Astrocyte (in vitro differentiated cells and primary cell): Measurements from ENCODE around the gene DVL3. TPM values are rescaled to one million over a fixed set of nuclear protein-coding genes. Genes with fewer than 3 reads are reported as not detected.
A peak's percentile ranks its signal among the peaks of the same experiment; 100 is the strongest.

Source experiments
- DNase-seq: peaks from one replicate; pipeline ENCODE4 v3.0.0-alpha.2; 2010; ENCODE audit warnings: low read depth
- FAIRE-seq: peaks from 2 replicates; lab custom pipeline; 2011; peaks lifted over from hg19 to GRCh38; lab: Jason Lieb, UNC
- H2AFZ ChIP-seq: 2 replicates; pipeline ENCODE4 v1.6.0; 2012; ENCODE audit warnings: low read depth, low read length, inconsistent platforms
- H3K27ac ChIP-seq: 2 replicates; pipeline ENCODE4 v1.5.1; 2011; ENCODE audit warnings: low read depth, low read length, inconsistent platforms
- H3K27me3 ChIP-seq: 2 replicates; pipeline ENCODE4 v1.6.0; 2011; ENCODE audit warnings: low read length, inconsistent platforms; ENCODE audit not compliant: insufficient read depth
- H3K36me3 ChIP-seq: 2 replicates; pipeline ENCODE4 v1.5.1; 2011; ENCODE audit warnings: low read length, inconsistent platforms; ENCODE audit not compliant: insufficient read depth
- H3K4me1 ChIP-seq: 2 replicates; pipeline ENCODE4 v1.5.1; 2011; ENCODE audit warnings: low read length, inconsistent platforms; ENCODE audit not compliant: insufficient read depth
- H3K4me2 ChIP-seq: 2 replicates; pipeline ENCODE4 v1.6.0; 2012; ENCODE audit warnings: low read length, inconsistent platforms
- H3K4me3 ChIP-seq: 2 replicates; pipeline ENCODE4 v1.5.1; 2011; ENCODE audit warnings: low read depth, mild to moderate bottlenecking, low read length, inconsistent platforms; ENCODE audit not compliant: insufficient read depth
- H3K79me2 ChIP-seq: 2 replicates; pipeline ENCODE4 v1.6.0; 2012; ENCODE audit warnings: mild to moderate bottlenecking, low read length, inconsistent platforms; ENCODE audit not compliant: insufficient read depth
- H3K9ac ChIP-seq: 2 replicates; pipeline ENCODE4 v1.6.0; 2012; ENCODE audit warnings: mild to moderate bottlenecking, low read length, inconsistent platforms
- H3K9me3 ChIP-seq: 2 replicates; pipeline ENCODE4 v1.5.1; 2012; ENCODE audit warnings: low read depth, mild to moderate bottlenecking, low read length, inconsistent platforms; ENCODE audit not compliant: insufficient read depth
- H4K20me1 ChIP-seq: 2 replicates; pipeline ENCODE4 v1.6.0; 2012; ENCODE audit warnings: low read length, inconsistent platforms; ENCODE audit not compliant: insufficient read depth
- H3K27ac Mint-ChIP-seq: one replicate; pipeline ENCODE4 v1.8.0; 2021; ENCODE audit warnings: mild to moderate bottlenecking, mixed read lengths; ENCODE audit not compliant: unreplicated experiment
- H3K27me3 Mint-ChIP-seq: one replicate; pipeline ENCODE4 v1.8.0; 2021; ENCODE audit warnings: low read depth, mixed read lengths; ENCODE audit not compliant: unreplicated experiment
- H3K36me3 Mint-ChIP-seq: one replicate; pipeline ENCODE4 v1.8.0; 2021; ENCODE audit warnings: low read depth, mixed read lengths; ENCODE audit not compliant: unreplicated experiment
- H3K4me1 Mint-ChIP-seq: one replicate; pipeline ENCODE4 v1.8.0; 2021; ENCODE audit warnings: low read depth, mixed read lengths; ENCODE audit not compliant: unreplicated experiment
- H3K4me3 Mint-ChIP-seq: one replicate; pipeline ENCODE4 v1.8.0; 2021; ENCODE audit warnings: mild to moderate bottlenecking, moderate library complexity, mixed read lengths; ENCODE audit not compliant: unreplicated experiment
- H3K9me3 Mint-ChIP-seq: one replicate; pipeline ENCODE4 v1.8.0; 2021; ENCODE audit warnings: mild to moderate bottlenecking, mixed read lengths; ENCODE audit not compliant: unreplicated experiment
- EZH2 ChIP-seq: IDR thresholded peaks from 2 replicates; pipeline ENCODE4 v1.6.1; 2012; ENCODE audit warnings: mild to moderate bottlenecking, low read length, inconsistent platforms; ENCODE audit not compliant: insufficient read depth
- total RNA-seq: library from RNA; stranded (reverse); gene quantifications from 2 replicates; pipeline ENCODE4 v1.2.1, GENCODE V29; 2021
- TF ChIP-seq, protein P1 (sequence below): IDR thresholded peaks from 2 replicates; pipeline ENCODE4 v1.5.1; 2011; ENCODE audit warnings: low read depth, mild to moderate bottlenecking, inconsistent platforms, low read length, moderate library complexity; ENCODE audit not compliant: insufficient read depth

The DVL3 gene
- total RNA-seq, 1 donor from 2014 or later, result 110 TPM

- Histone ChIP-seq H2AFZ (no peak overlapping the region), H3K4me1 (peaks cover 32% of the 10 kb centered on the region), H3K79me2 (peaks cover 75% of the 10 kb centered on the region), H3K27me3 (no peaks in the 10 kb centered on the region), H3K27ac (no peak overlapping the region), H3K4me3 (no peak overlapping the region), H3K9ac (peak overlapping the region; percentile 2), H4K20me1 (peaks cover 82% of the 10 kb centered on the region), H3K4me2 (peak overlapping the region; percentile 57), H3K36me3 (peaks cover 69% of the 10 kb centered on the region), H3K9me3 (no peaks in the 10 kb centered on the region)
- H3K36me3 Mint-ChIP-seq, result peaks cover 31% of the 10 kb centered on the region
- H3K27me3 Mint-ChIP-seq, result no peaks in the 10 kb centered on the region
- H3K4me3 Mint-ChIP-seq, result no peak overlapping the region
- TF ChIP-seq, protein P1, sequence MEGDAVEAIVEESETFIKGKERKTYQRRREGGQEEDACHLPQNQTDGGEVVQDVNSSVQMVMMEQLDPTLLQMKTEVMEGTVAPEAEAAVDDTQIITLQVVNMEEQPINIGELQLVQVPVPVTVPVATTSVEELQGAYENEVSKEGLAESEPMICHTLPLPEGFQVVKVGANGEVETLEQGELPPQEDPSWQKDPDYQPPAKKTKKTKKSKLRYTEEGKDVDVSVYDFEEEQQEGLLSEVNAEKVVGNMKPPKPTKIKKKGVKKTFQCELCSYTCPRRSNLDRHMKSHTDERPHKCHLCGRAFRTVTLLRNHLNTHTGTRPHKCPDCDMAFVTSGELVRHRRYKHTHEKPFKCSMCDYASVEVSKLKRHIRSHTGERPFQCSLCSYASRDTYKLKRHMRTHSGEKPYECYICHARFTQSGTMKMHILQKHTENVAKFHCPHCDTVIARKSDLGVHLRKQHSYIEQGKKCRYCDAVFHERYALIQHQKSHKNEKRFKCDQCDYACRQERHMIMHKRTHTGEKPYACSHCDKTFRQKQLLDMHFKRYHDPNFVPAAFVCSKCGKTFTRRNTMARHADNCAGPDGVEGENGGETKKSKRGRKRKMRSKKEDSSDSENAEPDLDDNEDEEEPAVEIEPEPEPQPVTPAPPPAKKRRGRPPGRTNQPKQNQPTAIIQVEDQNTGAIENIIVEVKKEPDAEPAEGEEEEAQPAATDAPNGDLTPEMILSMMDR, result no peak
- TF ChIP-seq EZH2, result no peak
- peak; percentile 51 for DNase-seq
- FAIRE-seq, result no peak
- no peaks in the 10 kb centered on the region for H3K9me3 Mint-ChIP-seq
- peaks cover 33% of the 10 kb centered on the region for H3K4me1 Mint-ChIP-seq
- H3K27ac Mint-ChIP-seq, result peak overlapping the region; percentile 59
Observed at GRCh38 chr3:184180165-184180564, 25.0 kb downstream of the DVL3 start.

DNA sequence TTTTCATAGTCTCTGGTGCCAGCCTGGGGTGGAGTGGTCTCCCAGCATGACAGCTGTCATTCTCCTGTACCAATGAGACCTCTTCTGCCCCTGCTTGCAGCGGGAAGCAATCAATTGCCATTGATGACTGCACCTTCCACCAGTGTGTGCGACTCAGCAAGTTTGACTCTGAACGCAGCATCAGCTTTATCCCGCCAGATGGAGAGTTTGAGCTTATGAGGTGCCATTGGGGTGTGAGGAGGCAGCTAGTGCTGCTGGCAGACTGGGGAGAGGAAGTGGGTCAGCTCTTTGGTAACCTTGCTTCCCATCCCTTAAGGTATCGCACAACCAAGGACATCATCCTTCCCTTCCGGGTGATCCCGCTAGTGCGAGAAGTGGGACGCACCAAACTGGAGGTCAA, 26.4 kb downstream of the DVL3 start:
- H3K36me3 Mint-ChIP-seq, result peaks cover 31% of the 10 kb centered on the region
- FAIRE-seq (no peak), DNase-seq (no peak)
- no peaks in the 10 kb centered on the region for H3K9me3 Mint-ChIP-seq
- H3K27ac Mint-ChIP-seq, result peak overlapping the region; percentile 58
- no peaks in the 10 kb centered on the region for H3K27me3 ChIP-seq
- no peak overlapping the region for H3K4me2 ChIP-seq
- H3K4me1 ChIP-seq, result peaks cover 40% of the 10 kb centered on the region
- peaks cover 69% of the 10 kb centered on the region for H3K36me3 ChIP-seq
- peaks cover 68% of the 10 kb centered on the region for H3K79me2 ChIP-seq
- no peak overlapping the region for H2AFZ ChIP-seq
- H3K9ac ChIP-seq, result no peak overlapping the region
- H4K20me1 ChIP-seq, result peaks cover 75% of the 10 kb centered on the region
- H3K9me3 ChIP-seq, result no peaks in the 10 kb centered on the region
- no peak for TF ChIP-seq EZH2
- H3K4me1 Mint-ChIP-seq, result peaks cover 37% of the 10 kb centered on the region
- no peaks in the 10 kb centered on the region for H3K27me3 Mint-ChIP-seq
- H3K27ac ChIP-seq, result no peak overlapping the region
- H3K4me3 Mint-ChIP-seq, result no peak overlapping the region
- no peak overlapping the region for H3K4me3 ChIP-seq

DNA sequence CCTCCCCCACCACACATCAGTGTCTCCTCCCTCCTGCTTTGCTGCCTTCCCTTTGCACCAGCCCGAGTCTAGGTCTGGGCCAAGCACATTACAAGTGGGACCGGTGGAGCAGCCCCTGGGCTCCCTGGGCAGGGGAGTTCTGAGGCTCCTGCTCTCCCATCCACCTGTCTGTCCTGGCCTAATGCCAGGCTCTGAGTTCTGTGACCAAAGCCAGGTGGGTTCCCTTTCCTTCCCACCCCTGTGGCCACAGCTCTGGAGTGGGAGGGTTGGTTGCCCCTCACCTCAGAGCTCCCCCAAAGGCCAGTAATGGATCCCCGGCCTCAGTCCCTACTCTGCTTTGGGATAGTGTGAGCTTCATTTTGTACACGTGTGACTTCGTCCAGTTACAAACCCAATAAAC, 28.5 kb downstream of the DVL3 start:
- no peak overlapping the region for H3K4me2 ChIP-seq
- H3K9me3 Mint-ChIP-seq, result no peaks in the 10 kb centered on the region
- DNase-seq (no peak), FAIRE-seq (no peak)
- TF ChIP-seq, protein P1, result no peak
- no peak for TF ChIP-seq EZH2
- H3K4me3 ChIP-seq, result no peak overlapping the region
- peaks cover 30% of the 10 kb centered on the region for H3K36me3 Mint-ChIP-seq
- H3K4me3 Mint-ChIP-seq, result no peak overlapping the region
- H3K27ac Mint-ChIP-seq, result peak overlapping the region; percentile 72
- H3K79me2 ChIP-seq, result peaks cover 68% of the 10 kb centered on the region
- peaks cover 29% of the 10 kb centered on the region for H3K4me1 Mint-ChIP-seq
- no peaks in the 10 kb centered on the region for H3K27me3 Mint-ChIP-seq
- no peak overlapping the region for H3K9ac ChIP-seq
- no peak overlapping the region for H2AFZ ChIP-seq
- H3K27ac ChIP-seq, result no peak overlapping the region
- no peaks in the 10 kb centered on the region for H3K9me3 ChIP-seq
- H4K20me1 ChIP-seq, result peaks cover 75% of the 10 kb centered on the region
- no peaks in the 10 kb centered on the region for H3K27me3 ChIP-seq
- peaks cover 31% of the 10 kb centered on the region for H3K4me1 ChIP-seq
- peaks cover 58% of the 10 kb centered on the region for H3K36me3 ChIP-seq
